ENCODE measurements around the gene MESP2. TPM values are rescaled to one million over a fixed set of nuclear protein-coding genes. Genes with fewer than 3 reads are reported as not detected.
A peak's percentile ranks its signal among the peaks of the same experiment; 100 is the strongest.

Gene MESP2
- polyA plus RNA-seq, 1 of the 3 experiments (the other 2 are of a cell fraction): 0.31 TPM

DNA sequence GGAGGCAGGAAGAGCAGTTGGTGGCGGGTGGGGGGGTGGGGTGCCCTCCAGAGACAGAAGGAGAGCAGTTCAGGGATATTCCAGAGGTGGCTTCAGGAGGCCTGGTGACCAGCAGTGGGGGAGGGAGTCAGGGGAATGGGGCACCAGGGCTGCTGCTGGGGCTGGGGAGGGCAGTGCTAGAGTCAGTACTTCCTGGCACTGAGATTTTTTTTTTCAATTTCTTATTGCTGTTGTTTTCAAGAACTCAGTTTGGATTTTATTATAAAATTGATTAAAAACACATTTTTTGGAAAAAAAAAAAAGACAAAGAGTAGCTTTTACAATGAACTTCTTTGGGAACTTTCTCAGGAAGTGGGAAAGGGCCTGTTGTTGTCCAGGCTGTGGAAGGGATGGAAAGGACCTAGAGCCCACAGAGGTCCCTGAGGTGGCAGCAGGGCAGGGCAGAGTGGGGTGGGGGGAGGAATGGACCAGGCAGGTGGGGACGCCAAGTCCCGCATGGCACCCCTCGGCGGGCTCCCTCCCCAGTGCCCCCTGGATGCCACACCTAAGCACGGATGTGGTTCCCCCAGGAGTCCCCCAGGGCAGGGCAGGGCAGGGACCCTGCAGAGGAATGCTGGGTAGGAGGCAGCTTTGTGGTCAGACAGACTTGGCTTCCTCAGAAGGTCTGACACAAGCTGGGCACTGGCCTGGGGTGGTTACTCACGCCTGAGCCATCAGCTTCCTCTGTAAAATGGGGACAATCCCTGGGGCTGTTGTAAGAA, 47.0 kb downstream of the MESP2 start:
- Histone ChIP-seq H3K4me3 (ENCODE audit: low read depth in 2 of 2, low read length in 1 of 2) (no peak overlapping the region), H3K36me3 (replicated peaks in 1 of 2; ENCODE audit: control insufficient read depth in 1 of 2, insufficient read depth in 2 of 2, low read length in 1 of 2) (no peaks in the 10 kb centered on the region), H2AFZ (ENCODE audit: low read depth) (peak overlapping the region; percentile 56; the same call in 1 of the 2 replicates), H3K9ac (no peak overlapping the region), H3K4me2 (peak overlapping the region; percentile 62; the same call in 1 of the 2 replicates), H3K9me2 (no peaks in the 10 kb centered on the region), H3K27ac (ENCODE audit: low read depth in 2 of 2, low read length in 1 of 2) (peak overlapping the region; percentile 35 to 58; a peak in 3 of 4 replicates), H3K9me3 (no peaks in the 10 kb centered on the region), H3K27me3 (ENCODE audit: insufficient read depth) (no peaks in the 10 kb centered on the region), H4K20me1 (ENCODE audit: insufficient read depth) (no peaks in the 10 kb centered on the region), H3F3A (replicated peaks; ENCODE audit: insufficient read depth) (peaks cover 6% of the 10 kb centered on the region), H3K4me1 (ENCODE audit: control insufficient read depth in 1 of 2, insufficient read depth in 2 of 2, low read depth in 1 of 2, low read length in 1 of 2) (peaks cover 8 to 10% of the 10 kb centered on the region in 2 experiments; a peak in 3 of 4 replicates), H3K79me2 (ENCODE audit: insufficient read depth) (no peaks in the 10 kb centered on the region)
- TF ChIP-seq, protein P1, sequence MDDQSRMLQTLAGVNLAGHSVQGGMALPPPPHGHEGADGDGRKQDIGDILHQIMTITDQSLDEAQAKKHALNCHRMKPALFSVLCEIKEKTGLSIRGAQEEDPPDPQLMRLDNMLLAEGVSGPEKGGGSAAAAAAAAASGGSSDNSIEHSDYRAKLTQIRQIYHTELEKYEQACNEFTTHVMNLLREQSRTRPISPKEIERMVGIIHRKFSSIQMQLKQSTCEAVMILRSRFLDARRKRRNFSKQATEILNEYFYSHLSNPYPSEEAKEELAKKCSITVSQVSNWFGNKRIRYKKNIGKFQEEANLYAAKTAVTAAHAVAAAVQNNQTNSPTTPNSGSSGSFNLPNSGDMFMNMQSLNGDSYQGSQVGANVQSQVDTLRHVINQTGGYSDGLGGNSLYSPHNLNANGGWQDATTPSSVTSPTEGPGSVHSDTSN (IDR thresholded peaks at IDR 0.05): no peak
- TF ChIP-seq, protein P2, sequence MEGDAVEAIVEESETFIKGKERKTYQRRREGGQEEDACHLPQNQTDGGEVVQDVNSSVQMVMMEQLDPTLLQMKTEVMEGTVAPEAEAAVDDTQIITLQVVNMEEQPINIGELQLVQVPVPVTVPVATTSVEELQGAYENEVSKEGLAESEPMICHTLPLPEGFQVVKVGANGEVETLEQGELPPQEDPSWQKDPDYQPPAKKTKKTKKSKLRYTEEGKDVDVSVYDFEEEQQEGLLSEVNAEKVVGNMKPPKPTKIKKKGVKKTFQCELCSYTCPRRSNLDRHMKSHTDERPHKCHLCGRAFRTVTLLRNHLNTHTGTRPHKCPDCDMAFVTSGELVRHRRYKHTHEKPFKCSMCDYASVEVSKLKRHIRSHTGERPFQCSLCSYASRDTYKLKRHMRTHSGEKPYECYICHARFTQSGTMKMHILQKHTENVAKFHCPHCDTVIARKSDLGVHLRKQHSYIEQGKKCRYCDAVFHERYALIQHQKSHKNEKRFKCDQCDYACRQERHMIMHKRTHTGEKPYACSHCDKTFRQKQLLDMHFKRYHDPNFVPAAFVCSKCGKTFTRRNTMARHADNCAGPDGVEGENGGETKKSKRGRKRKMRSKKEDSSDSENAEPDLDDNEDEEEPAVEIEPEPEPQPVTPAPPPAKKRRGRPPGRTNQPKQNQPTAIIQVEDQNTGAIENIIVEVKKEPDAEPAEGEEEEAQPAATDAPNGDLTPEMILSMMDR (IDR thresholded peaks at IDR 0.05): no peak
- TF ChIP-seq GATA2 (CRISPR knock-in tag; IDR thresholded peaks at IDR 0.05) (no peak), NFIC (IDR thresholded peaks at IDR 0.05; ENCODE audit: borderline replicate concordance) (peak; percentile 46; the same call in 1 of the 2 replicates), ELF1 (IDR thresholded peaks at IDR 0.05) (no peak), FOSL2 (IDR thresholded peaks at IDR 0.05; ENCODE audit: borderline replicate concordance, low read depth) (peak; percentile 18; the same call in 1 of the 2 replicates), SMC3 (IDR thresholded peaks at IDR 0.05; ENCODE audit: low read depth, low read length) (no peak), MXI1 (IDR thresholded peaks at IDR 0.05; ENCODE audit: low read depth, low read length) (no peak), FOXJ3 (CRISPR knock-in tag; IDR thresholded peaks at IDR 0.05) (no peak)
- ChIA-PET CTCF (interaction anchor here (1.0 to 1.3 kb wide), 3 partner anchors 24 to 83 kb away, joined by 3 to 4 read pairs (median 3); no protein-coding TSS in a partner anchor), POLR2A (no interaction called here)
- 62% methylated on average over 3 of the region's 7 CpGs for WGBS (ENCODE audit: low lambda C conversion rate)
- peak; percentile 74 for DNase-seq

DNA sequence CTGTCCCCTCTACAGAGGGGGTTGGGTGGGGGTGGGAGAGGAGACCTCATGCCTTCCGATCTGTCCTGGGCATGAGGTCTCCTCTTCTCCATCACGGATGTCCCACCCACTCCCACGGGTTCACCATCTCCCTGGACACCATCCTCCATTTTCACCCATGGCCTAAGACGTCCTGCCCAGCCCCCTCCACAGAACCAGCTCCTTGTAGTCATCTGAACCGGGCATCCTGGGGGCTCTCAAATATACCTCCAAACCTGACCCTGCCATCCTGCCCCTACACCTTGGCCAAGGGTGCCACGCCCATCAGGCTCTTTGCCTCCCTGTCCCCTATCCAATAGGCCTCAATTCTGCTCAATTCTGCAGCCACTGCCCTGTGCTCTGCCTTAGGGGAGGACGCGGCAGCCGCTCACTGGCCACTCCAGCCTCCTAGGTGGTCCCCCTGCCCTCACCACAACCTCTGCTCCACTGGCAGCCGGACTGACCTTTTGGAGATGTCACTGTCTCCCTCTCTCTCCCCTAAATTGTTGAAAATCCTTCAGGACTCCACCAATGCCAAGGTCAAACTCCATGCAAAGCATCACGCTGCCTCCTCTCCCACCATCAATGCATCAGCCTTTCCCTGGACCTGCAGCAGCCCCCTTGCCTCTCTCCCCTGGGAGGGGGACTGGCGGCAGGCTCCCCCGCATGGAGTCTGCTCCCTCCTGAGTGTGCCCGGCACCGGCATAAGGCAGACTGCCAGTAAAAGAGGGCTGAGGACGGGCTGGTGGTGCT, 47.9 kb downstream of the MESP2 start:
- ChIA-PET POLR2A (no interaction called here), CTCF (interaction anchor here (1.0 to 1.2 kb wide), 2 partner anchors 23 to 51 kb away, joined by 3 to 4 read pairs; no protein-coding TSS in a partner anchor)
- peak overlapping the region; percentile 62; the same call in 1 of the 2 replicates for H3K4me2 ChIP-seq
- peak overlapping the region in 1 of 2 experiments; percentile 58; a peak in 1 of 4 replicates for H3K27ac ChIP-seq (ENCODE audit: low read depth in 2 of 2, low read length in 1 of 2)
- no peaks in the 10 kb centered on the region for H3K27me3 ChIP-seq (ENCODE audit: insufficient read depth)
- 88% methylated on average over 10 of the region's 16 CpGs for WGBS (ENCODE audit: low lambda C conversion rate)
- no peak overlapping the region for H3K9ac ChIP-seq
- no peaks in the 10 kb centered on the region for H3K79me2 ChIP-seq (ENCODE audit: insufficient read depth)
- H3K9me2 ChIP-seq: no peaks in the 10 kb centered on the region
- H4K20me1 ChIP-seq (ENCODE audit: insufficient read depth): no peaks in the 10 kb centered on the region
- H3K4me3 ChIP-seq (ENCODE audit: low read depth in 2 of 2, low read length in 1 of 2): no peak overlapping the region
- DNase-seq: peak; percentile 18
- H3F3A ChIP-seq (replicated peaks; ENCODE audit: insufficient read depth): peaks cover 6% of the 10 kb centered on the region
- H2AFZ ChIP-seq (ENCODE audit: low read depth): no peak overlapping the region
- H3K4me1 ChIP-seq (ENCODE audit: control insufficient read depth in 1 of 2, insufficient read depth in 2 of 2, low read depth in 1 of 2, low read length in 1 of 2): peaks cover 8 to 14% of the 10 kb centered on the region in 2 experiments; a peak in 3 of 4 replicates
- no peaks in the 10 kb centered on the region for H3K9me3 ChIP-seq
- no peaks in the 10 kb centered on the region for H3K36me3 ChIP-seq (replicated peaks in 1 of 2; ENCODE audit: control insufficient read depth in 1 of 2, insufficient read depth in 2 of 2, low read length in 1 of 2)
- TF ChIP-seq, protein P2 (IDR thresholded peaks at IDR 0.05): no peak
- no peak for TF ChIP-seq RFX5 (IDR thresholded peaks at IDR 0.05; ENCODE audit: low read length)
- TF ChIP-seq, protein P3, sequence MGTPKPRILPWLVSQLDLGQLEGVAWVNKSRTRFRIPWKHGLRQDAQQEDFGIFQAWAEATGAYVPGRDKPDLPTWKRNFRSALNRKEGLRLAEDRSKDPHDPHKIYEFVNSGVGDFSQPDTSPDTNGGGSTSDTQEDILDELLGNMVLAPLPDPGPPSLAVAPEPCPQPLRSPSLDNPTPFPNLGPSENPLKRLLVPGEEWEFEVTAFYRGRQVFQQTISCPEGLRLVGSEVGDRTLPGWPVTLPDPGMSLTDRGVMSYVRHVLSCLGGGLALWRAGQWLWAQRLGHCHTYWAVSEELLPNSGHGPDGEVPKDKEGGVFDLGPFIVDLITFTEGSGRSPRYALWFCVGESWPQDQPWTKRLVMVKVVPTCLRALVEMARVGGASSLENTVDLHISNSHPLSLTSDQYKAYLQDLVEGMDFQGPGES (IDR thresholded peaks at IDR 0.05; ENCODE audit: low read depth, low read length): no peak
- TF ChIP-seq FOXJ3 (CRISPR knock-in tag; IDR thresholded peaks at IDR 0.05): no peak
- no peak for TF ChIP-seq EP300 (IDR thresholded peaks at IDR 0.05; ENCODE audit: borderline replicate concordance in 1 of 2, low read depth in 1 of 2, low read length in 1 of 2)
- TF ChIP-seq CHD2 (IDR thresholded peaks at IDR 0.05; ENCODE audit: low read length, partially characterized antibody): no peak
- TF ChIP-seq MXI1 (IDR thresholded peaks at IDR 0.05; ENCODE audit: low read depth, low read length): no peak
- TF ChIP-seq FOSL2 (IDR thresholded peaks at IDR 0.05; ENCODE audit: borderline replicate concordance, low read depth): no peak
- TF ChIP-seq TEAD4 (IDR thresholded peaks at IDR 0.05; ENCODE audit: borderline replicate concordance, insufficient read depth): no peak
- TF ChIP-seq RCOR1 (IDR thresholded peaks at IDR 0.05; ENCODE audit: low read length): no peak
- no peak for TF ChIP-seq EZH2phosphoT487 (IDR thresholded peaks at IDR 0.05; ENCODE audit: borderline replicate concordance, low read depth)

All from SK-N-SH (cell line).